Measurements from ENCODE around the gene AHCTF1.

Gene AHCTF1

GRCh38 chr1:246797597-246797996 is 134.2 kb downstream of the AHCTF1 start:
- FAIRE-seq: no peak

- FAIRE-seq: no peak
Measured at GRCh38 chr1:246797157-246797556, 134.6 kb downstream of the AHCTF1 start.

GRCh38 chr1:246795906-246796694 is 135.6 kb downstream of the AHCTF1 start:
- FAIRE-seq: no peak

- FAIRE-seq: no peak
Measured at GRCh38 chr1:246794828-246795671, 136.7 kb downstream of the AHCTF1 start.

DNA sequence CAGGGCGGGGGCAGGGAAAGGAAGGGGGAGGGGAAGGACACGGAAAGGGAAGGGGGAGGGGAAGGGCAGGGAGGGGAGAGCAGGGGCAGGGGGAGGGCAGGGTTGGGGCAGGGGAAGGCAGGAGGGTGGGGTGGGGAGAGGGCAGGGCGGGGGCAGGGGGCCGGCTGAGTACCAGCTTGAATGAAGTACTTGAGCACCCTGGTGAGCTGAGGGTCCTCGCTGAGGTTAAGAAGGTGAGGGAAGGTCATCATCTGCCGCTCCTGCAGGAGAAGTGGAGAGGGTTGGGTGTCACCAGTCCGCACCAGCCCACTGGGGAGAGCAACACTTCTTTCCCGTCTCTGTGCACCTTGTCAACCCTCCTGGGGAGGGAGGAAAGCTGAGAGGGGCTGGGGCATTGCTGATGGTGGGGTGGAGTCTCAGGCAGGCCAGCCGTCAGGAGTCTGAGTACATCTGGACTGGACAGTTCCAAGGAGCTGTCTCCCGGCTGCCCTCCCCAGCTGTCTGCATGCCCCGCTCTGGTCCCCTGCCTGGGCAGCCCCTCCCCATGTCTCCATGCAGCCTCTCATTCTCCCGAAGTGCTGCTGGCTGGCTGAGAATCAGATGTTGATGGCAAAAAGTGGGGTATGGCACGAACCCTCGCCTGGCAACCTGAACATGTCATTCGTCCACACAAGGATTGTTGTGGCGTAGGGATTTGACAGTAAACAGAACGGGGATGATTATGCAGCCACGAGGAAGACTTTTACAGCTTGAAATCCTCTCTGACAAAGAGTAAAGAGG is 137.5 kb downstream of the AHCTF1 start:
- no peak for FAIRE-seq

DNA sequence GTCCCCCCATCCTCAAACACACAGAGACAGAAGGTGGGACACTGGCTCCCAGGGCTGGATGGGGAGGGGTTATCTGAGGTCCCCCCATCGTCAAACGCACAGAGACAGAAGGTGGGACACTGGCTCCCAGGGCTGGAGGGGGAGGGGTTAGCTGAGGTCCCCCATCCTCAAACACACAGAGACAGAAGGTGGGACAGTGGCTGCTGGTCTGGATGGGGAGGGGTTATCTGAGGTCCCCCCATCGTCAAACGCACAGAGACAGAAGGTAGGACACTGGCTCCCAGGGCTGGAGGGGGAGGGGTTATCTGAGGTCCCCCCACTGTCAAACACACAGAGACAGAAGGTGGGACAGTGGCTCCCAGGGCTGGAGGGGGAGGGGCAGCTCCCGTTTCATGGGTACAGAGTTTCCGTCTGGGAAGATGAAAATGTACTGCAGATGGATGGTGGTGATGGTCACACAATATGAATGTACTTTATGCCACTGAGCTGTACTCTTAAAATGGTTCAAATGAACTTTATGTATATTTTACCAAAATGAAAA is 138.3 kb downstream of the AHCTF1 start:
- FAIRE-seq: no peak

DNA sequence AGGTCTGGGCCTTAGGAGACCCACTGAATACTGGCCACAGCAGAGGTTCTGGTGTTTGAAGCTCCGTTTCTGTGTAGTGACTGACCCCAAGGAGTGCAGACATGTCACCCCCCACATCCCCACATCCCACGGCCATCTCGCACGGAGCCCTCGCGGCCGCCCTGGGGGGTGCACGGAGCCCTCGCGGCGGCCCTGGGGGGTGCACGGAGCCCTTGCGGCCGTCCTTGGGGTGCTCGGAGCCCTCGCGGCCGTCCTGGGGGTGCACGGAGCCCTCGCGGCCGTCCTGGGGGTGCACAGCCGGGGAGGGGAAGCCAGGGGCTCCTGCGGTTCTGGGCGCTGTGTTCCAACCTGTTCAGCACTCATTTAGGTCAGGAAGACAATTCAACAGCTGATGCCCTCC is 139.1 kb downstream of the AHCTF1 start:
- no peak for FAIRE-seq

DNA sequence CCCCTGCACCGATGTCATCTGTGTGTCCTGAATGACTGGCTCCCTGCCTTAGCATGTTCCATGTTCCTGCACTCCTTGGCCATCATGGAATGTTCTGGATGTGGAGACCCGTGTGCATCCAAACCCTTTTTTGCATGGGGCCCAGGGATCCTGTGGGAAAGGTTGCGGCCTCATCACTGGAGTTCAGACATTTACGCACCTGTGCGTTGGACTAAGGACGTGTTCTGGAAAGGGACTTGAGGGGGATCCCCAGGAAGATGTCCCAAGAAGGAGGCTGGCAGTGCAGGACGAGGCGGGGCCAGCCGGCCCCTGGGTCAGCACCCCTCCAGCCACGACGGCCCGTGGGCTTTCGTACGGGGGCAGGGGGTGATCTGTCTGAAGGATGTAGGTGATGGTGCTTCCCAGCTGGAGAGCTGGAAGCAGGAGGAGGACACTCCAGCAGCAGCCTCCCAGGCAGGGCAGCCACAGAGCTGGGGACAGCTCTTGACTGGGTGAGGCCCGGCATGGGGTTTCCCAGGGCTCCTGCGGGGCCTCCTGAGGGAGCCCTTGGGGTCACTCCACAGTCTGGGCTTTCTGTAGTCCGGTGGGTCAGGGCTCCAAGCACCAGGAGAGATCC is 140.3 kb downstream of the AHCTF1 start:
- FAIRE-seq: no peak

DNA sequence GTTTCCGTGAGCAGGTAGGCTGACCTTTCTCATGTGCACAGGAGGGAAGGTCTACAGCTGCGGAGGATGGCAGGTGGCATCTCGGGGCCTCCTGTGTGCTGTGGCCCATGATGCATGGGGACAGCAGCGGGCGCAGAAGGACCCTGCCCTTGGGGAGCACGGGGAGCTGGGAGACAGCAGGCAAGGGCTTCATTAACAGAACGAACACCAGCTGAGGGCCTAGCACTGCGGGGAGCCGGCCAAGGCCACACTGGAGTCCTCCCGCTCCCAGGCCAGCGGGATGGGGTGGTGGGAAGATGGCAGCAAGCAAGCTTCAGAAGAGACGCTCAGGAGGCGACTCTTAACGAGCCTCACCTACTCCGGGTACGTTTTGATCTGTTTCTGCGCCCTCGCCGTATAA is 140.9 kb downstream of the AHCTF1 start:
- FAIRE-seq: no peak

DNA sequence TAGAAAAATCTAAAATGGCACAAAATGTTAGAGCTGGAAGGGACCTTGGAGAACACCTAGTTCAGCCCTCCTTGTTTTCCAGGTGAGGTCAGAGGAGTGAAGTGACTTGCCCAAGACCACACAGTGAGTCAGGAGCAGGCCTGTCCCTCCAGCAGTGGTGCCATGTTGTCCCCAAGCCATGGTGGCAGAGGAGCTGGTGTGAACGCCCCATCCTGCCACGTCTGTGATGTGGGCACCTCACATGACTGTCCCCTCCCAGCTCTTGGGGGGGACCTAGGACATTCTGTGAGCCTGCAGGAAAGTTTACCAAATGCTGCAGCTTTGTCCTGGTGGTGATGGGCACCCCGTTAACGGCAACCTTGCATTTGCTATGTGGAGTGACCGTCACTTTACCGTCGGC is 141.4 kb downstream of the AHCTF1 start:
- FAIRE-seq: no peak

- FAIRE-seq: no peak
Measured at GRCh38 chr1:246789454-246790339, 142.1 kb downstream of the AHCTF1 start.
